RWPE2 (cell line): ENCODE results near the gene OSBPL2.

Experiments
- ATAC-seq: fragments of 200-7000 bp; cut with Tn5 transposase; 3 replicates; pipeline ENCODE4 v1.9.1; 2021; ENCODE audit warnings: low read depth
- DNase-seq: peaks from one replicate; pipeline ENCODE4 v3.0.0-alpha.2; 2020; ENCODE audit warnings: low spot score
- H3K27ac ChIP-seq: fragments of 450-650 bp; 2 replicates; pipeline ENCODE4 v1.5.1; 2017; ENCODE audit warnings: mild to moderate bottlenecking; ENCODE audit not compliant: poor library complexity, severe bottlenecking
- H3K27me3 ChIP-seq: fragments of 250-450 bp; sonication (Bioruptor Pico); 2 replicates; pipeline ENCODE4 v1.5.1; 2021; ENCODE audit warnings: mild to moderate bottlenecking, moderate library complexity; ENCODE audit not compliant: insufficient read depth, poor library complexity, severe bottlenecking
- H3K36me3 ChIP-seq: fragments of 250-450 bp; sonication (Bioruptor Pico); 2 replicates; pipeline ENCODE4 v1.5.1; 2020; ENCODE audit warnings: low read depth, mild to moderate bottlenecking, moderate library complexity
- H3K4me1 ChIP-seq: fragments of 250-450 bp; sonication (Bioruptor Pico); 2 replicates; pipeline ENCODE4 v1.5.1; 2021; ENCODE audit warnings: mild to moderate bottlenecking, moderate library complexity; ENCODE audit not compliant: insufficient read depth, poor library complexity, severe bottlenecking
- H3K4me3 ChIP-seq: fragments of 250-450 bp; sonication (Bioruptor Pico); 2 replicates; pipeline ENCODE4 v1.5.1; 2021; ENCODE audit warnings: mild to moderate bottlenecking, moderate library complexity; ENCODE audit not compliant: severe bottlenecking
- H3K9me3 ChIP-seq: fragments of 250-450 bp; sonication (Bioruptor Pico); 2 replicates; pipeline ENCODE4 v1.5.1; 2021; ENCODE audit warnings: mild to moderate bottlenecking, moderate library complexity; ENCODE audit not compliant: severe bottlenecking
- CTCF ChIP-seq: fragments of 450-650 bp; IDR thresholded peaks from one replicate; pipeline ENCODE4 v1.5.1; 2017; ENCODE audit warnings: mild to moderate bottlenecking, moderate library complexity; ENCODE audit not compliant: poor library complexity, severe bottlenecking

OSBPL2 gene

DNA sequence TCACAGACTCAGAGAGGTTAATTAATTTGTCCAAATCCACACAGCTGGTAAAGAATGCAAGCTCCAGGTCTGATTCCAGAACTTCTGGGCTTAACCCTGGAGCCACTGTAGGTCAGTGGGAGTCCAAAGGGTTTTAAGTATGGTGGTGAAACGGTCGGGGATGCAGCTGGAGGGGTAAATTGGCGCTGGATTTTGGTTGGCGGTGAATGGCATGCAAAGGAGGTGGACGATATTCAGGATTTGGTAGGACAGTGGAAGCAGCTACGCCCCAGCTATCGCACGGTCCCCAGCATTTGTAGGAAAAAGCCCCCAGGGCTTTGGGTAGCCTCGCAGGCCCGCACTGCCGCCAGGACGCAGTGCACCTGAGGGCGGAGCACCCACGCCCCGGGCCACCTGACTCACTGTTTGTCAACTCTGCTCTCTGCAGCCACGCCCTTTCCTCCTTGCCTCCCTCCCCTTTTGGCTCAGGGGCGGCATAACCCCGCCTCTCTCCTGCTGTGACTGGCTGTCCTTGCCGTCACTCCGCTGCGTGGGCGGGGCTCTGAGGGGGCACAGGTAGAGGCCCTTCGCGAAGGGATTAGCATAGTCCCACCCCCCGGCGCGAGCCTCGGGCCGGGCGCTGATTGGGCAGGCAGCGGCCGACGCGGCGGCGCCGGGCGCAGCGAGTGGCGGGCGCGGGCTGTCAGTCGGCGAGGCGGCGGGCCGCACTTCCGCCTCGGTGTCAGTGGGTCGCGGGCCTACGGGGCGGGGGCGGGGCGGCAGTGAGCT is at the start of gene OSBPL2:
OSBPL2 (plus strand) TSS at position 721 of the 768 bp plus-strand sequence. CDS start 17,664 bp downstream, outside the sequence.
- Histone ChIP-seq H3K27me3 (no peaks in the 10 kb centered on the region), H3K9me3 (no peaks in the 10 kb centered on the region), H3K4me3 (peak within 1 kb of the TSS; percentile 52), H3K4me1 (peaks cover 24% of the 10 kb centered on the region), H3K27ac (peak within 1 kb of the TSS; percentile 46), H3K36me3 (peaks cover 27% of the 10 kb centered on the region)
- DNase-seq = peak; percentile 100
- TF ChIP-seq CTCF = no peak
- ATAC-seq = peak; percentile 93

DNA sequence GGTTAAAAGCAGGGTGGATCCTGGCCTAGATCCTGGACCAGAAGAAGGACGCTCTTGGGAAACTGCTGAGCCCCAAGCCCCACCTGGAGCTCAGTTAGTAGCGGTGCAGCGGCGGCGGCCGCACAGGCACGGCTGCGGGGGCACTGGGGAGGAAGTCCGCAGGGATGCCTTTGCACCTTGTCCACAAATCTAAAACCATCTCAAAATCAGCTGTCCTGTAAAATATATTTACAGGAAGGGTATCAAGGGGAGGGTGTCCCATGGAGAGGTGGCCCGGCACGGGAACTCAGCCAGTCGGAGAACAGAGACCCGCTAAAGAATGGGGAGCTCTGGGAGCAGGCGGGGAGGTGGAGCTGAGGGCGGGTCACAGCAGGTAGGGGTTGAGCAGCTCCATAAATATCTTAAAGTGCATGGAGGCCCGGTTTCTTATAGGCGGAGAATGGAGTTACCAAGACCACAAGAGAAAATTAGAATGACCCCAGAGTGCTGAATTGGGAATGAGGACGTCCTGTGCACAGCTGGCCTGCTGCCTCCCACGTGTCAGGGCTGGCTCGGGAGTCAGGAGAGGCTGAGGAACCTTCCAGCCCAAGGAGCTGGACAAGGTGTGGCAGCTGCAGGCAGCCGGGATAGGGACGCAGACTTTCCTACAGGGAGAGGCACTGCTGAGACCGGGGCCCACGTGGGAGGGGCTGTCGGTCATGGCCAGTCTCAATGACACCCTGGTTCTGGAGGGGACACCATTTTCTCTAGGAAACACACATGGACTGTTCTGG is 47.5 kb upstream of the OSBPL2 start:
- H3K9me3 ChIP-seq = no peaks in the 10 kb centered on the region
- peaks cover 10% of the 10 kb centered on the region for H3K4me1 ChIP-seq
- DNase-seq (peak; percentile 81), ATAC-seq (no peak)
- H3K4me3 ChIP-seq = no peak overlapping the region
- H3K27ac ChIP-seq = no peak overlapping the region
- peaks cover 55% of the 10 kb centered on the region for H3K36me3 ChIP-seq
- no peaks in the 10 kb centered on the region for H3K27me3 ChIP-seq
- TF ChIP-seq CTCF = no peak

DNA sequence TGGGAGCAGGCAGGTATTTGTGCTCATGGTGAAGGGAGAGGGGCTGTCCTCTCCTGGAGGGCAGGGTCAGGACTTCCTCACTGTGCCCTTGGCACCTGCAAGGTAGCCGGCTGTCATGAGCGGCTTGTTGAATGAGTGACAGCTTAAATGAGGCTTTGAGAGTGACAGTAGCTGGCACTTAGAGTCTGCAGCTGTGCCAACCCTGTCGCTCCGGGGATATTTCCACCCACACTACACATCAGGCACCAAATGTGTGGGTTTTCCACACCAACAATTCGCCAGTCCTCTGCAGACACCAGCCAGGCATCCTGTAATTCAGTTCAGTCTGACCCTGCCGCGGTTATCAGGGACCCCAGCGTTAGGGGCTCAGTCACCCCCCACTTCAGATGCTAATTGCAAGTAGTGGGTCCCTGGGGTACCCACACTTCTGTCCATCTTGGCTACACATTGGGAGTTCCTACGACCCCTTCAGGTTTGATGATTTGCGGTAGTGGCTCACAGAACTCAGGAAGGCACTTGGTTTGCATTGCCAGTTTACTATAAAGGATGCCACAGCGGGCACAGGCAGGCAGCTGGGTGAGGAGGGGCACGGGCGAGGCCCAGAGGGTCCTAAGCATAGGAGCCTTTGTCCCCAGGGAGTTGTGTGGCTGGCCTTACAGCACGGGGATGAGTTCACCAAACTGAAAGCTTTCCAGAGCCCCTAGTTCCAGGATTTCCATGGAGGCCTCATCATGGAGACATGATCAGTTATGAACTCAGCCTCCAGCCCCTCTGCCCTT is 46.4 kb upstream of the OSBPL2 start:
- peak; percentile 72 for DNase-seq
- Histone ChIP-seq H3K27ac (no peak overlapping the region), H3K4me3 (no peak overlapping the region), H3K9me3 (no peaks in the 10 kb centered on the region), H3K27me3 (no peaks in the 10 kb centered on the region), H3K4me1 (peaks cover 8% of the 10 kb centered on the region), H3K36me3 (peaks cover 64% of the 10 kb centered on the region)
- TF ChIP-seq CTCF = no peak
- no peak for ATAC-seq

DNA sequence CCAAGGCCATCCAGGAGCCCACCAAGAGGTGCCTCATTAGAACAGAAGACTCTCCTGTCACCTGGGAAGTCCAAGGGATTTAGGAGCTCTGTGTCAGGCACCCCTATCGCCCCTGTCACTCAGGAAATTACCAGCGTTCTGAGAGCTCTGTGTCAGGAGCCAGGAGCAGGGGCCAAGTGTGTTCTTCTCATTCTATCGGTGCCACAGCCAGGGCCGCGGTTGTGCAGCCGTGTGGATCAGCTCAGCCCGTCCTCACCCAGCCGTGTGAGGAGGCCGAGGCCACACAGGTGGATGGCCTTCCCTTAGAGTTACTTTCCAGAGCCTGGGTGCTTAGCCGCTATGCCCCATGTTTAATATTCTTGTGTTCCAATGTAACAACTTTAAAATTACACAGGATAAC is 45.7 kb upstream of the OSBPL2 start:
- H3K9me3 ChIP-seq = no peaks in the 10 kb centered on the region
- peaks cover 2% of the 10 kb centered on the region for H3K4me1 ChIP-seq
- no peak overlapping the region for H3K4me3 ChIP-seq
- TF ChIP-seq CTCF = no peak
- H3K36me3 ChIP-seq = peaks cover 70% of the 10 kb centered on the region
- no peak for ATAC-seq
- DNase-seq = peak; percentile 79
- H3K27ac ChIP-seq = no peak overlapping the region
- no peaks in the 10 kb centered on the region for H3K27me3 ChIP-seq
